Skin of body (tissue), 2 donors: Measurements from ENCODE around the gene RPS13. TPM values are rescaled to one million over a fixed set of nuclear protein-coding genes. Genes with fewer than 3 reads are reported as not detected.
A peak's percentile ranks its signal among the peaks of the same experiment; 100 is the strongest.
"Not testable (repeated sequence)": the region's sequence is repeated elsewhere in the genome, so short reads cannot be mapped to it uniquely, and the experiment has no call there.

Experiments used
- DNase-seq: peaks from one replicate; lab custom pipeline; 2025; lab: John Stamatoyannopoulos, UW
- total RNA-seq: library from RNA; depleted of rRNA; stranded (reverse); fragments of >200 nt; gene quantifications from one replicate; pipeline ENCODE4 v1.2.3, GENCODE V29; 2014

Gene RPS13
- 1,547 TPM for total RNA-seq

DNA sequence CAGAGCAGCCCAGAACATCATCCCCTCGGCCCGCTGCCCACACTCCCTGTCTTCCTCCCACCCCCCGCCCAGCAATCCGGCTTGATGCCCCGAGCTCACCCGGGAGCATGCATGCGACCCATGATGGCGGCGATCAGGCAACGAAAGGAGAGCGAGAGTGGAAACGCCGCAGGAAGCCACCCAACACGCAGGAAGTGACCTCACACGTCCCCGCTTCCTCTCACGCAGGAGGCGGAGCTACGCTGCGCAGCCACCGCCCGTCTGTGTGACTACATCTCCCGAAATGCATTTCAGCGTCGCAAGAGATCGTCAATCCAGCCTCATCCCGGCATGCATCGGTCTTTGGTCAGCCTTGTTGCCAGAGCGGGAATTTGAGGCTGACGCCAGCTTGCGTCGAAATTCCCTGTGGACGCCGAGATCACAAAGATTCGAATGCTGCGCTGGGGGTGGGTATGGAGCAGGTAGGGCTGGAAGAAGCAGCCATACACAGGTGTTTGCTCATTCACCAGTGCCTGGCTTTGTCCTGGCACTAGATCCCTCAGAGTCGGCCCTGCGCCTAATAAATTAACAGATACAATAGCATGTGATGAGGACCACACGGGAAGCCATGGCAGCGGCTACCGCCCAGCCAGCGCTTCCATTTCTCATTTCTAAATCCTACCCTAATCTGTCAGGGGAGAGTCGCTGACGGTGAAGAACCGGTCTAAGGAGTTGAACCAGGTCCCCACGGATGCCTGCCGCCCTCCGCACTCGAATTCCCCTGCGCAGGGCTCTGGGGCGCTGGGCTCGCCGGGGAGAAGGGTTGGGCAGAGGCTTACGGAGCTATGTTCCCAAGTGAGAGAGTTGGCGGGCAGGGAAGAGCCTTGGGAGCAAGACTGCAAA is at the start of gene RPS13:
TSS of gene RPS13 (minus strand) at position 148 of the 882 bp plus-strand sequence. CDS start at position 122, 26 bp downstream.
- DNase-seq = peak; percentile 99

DNA sequence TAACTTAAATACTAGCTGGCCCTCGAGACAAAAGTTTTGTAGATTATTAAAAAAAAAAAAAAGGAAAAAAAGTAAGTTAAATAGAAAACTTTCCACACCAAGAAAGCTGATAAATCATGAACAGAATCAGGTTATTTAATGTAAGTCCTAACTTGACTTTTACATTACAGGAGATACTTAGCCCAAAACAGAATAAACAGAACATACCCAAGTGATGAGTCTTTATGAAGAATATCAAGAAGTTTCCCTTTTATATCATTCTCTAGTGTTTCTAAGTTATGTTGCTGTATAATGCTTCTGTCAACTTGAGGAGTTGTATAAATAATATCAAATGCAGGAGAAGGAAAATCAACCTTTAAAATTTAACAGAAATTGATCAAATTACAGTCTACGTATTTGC is 44.5 kb upstream of the RPS13 start:
- no peak for DNase-seq

DNA sequence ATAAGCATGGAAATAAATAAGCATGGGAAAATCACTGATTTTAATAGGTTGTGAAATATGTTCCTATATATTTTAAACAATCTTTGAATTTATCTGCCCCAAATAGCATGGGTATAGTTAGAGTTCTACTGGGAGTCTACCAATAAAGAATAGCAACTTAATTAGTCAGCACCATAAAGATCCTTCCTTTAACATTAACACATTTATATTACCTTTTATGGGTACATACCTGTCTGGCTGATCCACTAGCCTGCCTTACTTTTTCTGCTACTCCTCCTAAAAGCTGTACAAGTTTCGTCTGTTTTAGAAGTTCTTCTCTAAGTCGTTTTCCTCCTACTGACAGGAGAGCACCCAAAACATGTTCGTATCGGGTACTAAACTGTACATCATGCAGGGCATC is 39.8 kb upstream of the RPS13 start:
- no peak for DNase-seq

DNA sequence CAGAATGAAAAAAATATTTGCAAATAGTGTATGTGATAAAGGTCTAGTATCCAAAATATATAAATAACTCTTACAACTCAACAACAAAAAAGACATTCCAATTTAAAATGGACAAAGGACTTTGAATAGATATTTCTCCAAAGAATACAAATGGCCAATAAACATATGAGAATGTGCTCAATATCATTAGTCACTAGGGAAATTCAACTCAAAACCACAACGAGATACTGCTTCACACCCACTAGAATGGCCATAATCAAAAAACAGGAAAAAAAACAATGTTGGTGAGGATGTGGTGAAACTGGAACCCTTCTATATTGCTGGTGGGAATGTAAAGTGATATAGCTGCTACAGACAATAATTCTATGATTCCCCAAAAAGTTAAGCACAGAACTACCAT is 38.6 kb upstream of the RPS13 start:
- DNase-seq = no peak

DNA sequence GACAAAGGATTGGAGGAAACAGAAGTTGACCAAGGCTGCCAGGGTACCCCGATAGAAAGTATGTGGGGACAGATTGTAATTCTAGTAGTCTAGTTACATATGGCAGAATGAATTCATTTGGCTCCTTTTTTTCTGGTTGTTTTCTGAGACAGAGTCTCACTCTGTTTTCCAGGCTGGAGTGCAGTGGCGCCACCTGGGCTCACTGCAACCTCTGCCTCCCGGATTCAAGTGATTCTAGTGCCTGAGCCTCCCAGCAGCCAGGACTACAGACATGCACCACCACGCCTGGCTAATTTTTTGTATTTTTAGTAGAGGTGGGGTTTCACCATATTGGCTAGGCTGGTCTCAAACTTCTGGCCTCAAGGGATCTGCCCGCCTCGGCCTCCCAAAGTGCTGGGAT is 30.3 kb upstream of the RPS13 start:
- not testable (repeated sequence) for DNase-seq

DNA sequence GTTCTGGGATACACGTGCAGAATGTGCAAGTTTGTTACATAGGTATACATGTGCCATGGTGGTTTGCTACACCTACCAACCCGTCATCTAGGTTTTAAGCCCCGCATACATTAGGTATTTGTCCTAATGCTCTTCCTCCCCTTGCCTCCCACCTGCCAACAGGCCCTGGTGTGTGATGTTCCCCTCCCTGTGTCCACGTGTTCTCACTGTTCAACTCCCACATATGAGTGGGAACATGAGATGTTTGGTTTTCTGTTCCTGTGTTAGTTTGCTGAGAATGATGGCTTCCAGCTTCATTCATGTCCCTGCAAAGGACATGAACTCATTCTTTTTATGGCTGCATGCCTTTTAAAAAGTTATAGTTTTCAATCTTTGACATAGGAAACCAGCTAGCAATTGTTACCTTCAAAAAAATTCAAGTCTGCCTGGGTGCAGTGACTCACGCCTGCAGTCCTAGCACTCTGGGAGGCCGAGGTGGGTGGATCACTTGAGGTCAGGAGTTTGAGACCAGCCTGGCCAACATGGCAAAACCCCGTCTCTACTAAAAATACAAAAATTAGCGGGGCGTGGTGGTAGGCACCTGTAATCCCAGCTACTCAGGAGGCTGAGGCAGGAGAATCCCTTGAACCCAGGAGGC is 28.1 kb upstream of the RPS13 start:
- not testable (repeated sequence) for DNase-seq

DNA sequence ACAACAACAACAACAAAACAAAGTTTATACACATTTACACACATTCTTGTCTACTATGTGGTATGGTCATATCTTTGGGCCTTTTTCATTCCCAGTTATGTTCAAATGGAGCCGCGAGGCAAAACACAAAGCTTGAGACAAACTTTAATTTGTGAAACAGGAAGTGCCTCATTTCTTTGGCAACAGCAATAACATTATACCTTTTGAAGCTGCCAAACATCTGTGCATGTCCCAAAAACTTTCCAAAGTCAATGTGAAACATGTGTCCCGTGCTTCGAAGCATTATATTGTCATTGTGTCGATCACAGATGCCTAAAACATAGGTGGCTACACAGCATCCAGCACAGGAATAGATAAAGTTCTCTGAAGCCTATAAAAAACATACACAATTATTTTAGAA is 25.0 kb upstream of the RPS13 start:
- peak; percentile 76 for DNase-seq

DNA sequence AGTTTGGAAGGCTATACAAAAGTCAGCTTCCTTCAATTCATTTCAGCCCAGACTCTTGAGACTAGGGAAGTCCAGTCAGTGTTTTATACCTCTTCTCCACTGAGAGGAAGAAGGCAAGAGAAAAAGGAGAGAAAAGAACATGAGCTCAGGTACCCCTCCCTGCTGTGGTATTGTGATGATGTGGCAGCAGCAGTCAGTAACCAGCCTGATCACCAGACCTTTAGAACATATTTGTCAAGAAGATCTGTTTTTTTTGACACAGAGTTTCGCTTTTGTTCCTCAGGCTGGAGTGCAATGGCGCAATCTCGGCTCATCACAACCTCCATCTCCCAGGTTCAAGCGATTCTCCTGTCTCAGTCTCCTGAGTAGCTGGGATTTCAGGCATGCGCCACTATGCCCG is 21.2 kb upstream of the RPS13 start:
- DNase-seq = no peak

DNA sequence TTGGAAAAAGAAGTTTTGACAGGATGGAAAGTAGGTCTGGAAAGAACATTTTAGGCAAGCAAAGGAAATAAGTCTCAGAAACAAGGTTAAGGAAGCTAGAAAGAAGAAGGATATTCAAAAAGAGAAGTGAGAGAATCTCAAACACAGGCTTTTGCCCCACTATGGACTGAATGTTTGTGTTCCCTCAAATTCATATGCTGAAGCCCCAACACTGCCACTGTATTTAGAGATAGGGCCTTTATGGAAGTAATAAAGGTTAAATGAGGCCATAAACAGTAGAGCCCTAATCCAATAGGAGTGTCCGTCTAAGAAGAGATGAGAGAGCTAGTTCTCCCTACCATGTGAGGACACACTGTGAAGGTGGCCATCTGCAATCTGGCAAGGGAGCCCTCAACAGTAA is 20.6 kb upstream of the RPS13 start:
- no peak for DNase-seq

DNA sequence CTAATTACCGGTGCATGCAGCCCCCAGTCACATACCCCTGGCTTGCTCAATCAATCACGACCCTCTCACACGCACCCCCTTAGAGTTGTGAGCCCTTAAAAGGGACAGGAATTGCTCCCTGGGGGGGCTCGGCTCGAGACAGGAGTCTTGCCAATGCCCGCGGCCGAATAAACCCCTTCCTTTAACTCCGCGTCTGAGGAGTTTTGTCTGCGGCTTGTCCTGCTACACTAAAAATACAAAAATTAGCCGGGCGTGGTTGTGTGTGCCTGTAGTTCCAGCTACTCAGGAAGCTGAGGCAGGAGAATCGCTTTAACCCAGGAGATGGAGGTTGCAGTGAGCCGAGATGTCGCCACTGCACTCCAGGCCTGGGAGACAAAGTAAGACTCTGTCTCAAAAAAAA is 8.5 kb upstream of the RPS13 start:
- not testable (repeated sequence) for DNase-seq

DNA sequence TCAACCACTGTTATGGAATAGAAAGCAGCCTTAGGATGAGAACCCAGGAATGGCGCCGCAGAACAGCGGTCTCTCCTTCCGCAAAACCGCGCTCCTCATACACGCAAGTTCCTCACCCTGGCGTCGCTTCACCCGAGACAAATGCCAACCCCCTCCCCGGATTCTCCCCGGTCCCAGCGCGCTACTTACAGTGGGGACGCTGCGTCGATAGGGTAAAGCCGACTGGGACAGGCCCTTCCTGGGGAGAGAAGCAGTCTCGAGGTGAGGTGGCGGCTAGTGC is 287 bp downstream of the RPS13 start:
- no peak for DNase-seq

DNA sequence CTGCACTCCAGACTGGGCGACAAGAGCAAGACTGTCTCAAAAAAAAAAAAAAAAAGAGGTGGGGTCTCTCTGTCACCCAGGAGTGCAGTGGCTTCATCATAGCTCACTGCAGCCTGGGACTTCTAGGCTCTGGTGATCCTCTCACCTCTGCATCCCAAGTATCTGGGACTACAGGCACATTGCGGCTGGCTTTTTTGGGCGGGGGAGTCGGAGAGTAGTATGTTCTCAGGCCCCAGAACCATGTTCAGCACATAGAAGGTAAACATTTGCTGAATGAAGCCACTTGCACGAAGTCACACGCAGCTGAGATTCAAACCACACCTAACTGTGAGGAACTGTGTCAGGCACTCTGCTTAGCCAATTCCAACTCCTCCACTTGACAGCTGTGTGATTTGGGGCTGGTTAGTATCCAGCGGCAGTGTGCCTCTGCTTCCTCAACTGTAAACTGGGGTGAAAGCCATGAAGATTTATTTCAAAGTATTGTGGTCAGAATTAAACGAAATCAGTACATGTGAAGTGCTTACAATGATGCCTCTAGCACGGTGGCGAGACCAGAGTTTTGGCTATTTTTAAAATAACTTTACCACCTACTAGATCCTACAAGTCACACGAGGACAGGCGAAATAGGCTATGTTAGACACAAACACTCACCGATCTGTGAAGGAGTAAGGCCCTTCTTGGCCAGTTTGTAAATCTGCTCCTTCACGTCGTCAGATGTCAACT is 789 bp downstream of the RPS13 start:
- no peak for DNase-seq

DNA sequence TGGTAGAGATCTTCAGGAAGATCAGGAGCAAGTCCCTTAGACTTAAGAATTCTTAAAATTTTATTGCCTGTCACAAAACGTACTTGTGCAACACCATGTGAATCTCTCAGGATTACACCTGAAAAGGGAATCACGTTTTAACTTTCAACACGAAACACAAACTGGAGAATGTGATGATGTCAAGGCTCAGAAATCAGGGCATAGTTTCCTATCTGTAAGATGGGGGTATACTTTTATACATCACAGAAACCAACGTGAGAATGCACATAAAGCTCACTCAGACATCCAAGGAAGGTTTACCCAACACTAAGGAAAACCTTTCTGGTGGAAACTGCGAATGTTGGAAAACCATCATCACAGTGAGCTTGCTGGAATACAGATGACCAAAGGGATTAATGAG is 2.0 kb downstream of the RPS13 start:
- no peak for DNase-seq

DNA sequence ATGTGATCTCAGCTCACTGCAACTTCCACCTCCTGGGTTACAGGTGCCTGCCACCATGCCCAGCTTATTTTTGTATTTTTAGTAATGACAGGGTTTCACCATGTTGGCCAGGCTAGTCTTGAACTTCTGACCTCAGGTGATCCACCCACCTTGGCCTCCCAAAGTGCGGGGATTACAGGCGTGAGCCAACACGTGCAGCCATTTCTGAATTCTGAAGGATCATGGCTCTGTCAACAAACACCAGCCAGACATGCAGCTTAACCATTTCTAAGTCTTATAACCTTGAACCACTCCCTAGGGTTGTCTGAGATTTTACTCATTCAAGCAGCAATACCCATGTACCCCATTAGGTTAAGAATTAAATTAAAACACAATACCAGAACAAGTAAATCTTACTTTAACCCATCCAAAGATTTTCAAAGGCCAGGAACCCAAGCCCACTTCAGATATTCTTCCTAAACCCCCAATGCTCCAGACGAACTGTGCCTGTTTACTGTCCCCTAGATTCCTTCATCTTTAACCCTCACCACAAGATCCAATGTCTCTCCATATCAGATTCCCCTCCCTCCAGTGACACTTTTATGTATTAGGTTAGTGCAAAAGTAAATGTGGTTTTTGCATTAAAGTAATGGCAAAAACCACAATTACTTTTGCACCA is 4.0 kb downstream of the RPS13 start:
- DNase-seq = no peak

DNA sequence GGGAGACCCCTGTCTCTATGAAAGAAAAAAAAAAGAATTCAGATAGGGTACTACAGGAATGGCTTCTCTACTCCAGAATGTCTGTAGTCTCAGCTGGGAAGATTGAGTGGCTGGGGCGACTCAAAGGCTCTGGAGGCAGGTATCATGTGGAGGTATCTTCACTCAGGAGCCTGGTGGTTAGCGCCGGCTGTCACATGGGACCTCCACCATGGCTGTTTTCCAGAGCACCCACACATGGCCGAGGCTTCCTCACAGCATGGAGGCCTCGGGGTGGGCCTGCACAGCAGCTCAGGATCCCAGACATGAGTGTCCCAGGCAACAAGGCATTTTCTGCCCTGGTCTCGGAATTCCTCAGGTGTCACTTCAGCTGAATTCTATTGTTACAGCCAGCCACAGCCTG is 10.1 kb downstream of the RPS13 start:
- no peak for DNase-seq

DNA sequence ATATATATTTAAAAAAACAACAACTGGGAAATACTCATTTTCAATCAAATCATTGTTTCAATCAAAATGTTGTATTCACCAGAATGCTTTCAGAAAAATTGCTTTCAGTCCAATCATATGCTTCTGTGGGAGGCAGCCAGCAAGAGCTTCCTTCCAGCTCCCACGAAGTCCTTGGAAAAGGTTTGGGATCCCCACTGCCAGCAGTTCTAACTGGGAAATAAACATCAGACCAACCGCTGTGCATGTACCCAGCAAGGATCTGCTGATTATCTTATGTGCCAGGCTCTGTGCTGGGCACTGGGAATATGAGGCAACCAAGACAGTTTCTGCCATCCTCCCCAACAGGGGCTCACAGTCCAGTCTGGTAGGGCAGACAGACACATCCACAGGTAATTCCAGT is 10.8 kb downstream of the RPS13 start:
- DNase-seq = no peak

DNA sequence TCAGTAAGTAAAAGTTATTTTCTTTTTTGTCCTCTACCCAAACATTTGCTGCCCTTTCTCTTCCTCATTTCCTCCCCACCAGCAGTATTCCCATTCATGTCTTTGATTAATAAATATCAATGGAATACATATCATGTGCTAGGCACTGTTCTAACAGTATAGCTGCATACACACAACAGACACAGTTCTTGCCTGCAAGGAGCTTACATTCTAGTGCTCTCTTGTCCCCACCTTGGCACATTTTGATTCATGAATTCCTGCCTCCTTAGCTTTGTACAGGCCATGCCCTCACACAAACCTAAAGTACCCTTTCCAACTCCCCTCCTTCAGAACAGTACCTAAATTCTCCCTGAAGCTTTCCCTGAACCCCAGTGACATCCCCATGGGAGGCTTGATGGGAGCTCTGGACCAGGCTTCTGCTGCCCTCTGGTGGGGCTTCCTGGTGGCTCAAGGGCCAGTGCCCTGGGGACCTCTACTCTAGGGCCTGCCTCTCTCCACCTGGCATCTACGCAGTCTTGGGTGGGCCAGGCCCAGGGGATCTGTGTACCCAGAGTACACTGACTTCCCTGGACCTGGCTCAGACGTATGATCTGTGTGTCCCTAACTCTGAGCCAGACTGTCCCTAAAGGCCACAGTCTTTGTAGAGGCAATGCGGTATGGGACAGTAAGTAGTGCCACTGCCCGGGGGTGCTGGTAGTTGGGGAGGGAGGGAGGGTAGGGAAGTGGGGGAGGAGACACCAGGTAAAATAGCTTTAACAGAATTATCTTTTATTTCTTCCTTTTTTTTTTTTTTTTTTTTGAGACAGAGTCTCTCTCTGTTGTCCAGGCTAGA is 14.1 kb downstream of the RPS13 start:
- no peak for DNase-seq

DNA sequence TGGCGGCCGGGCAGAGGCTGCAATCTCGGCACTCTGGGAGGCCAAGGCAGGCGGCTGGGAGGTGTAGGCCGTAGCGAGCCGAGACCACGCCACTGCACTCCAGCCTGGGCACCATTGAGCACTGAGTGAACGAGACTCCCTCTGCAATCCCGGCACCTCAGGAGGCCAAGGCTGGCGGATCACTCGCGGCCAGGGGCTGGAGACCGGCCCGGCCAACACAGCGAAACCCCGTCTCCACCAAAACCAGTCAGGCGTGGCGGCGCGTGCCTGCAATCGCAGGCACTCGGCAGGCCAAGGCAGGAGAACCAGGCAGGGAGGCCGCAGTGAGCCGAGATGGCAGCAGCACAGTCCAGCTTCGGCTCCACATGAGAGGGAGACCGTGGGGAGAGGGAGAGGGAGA is 26.3 kb downstream of the RPS13 start:
- DNase-seq = not testable (repeated sequence)

DNA sequence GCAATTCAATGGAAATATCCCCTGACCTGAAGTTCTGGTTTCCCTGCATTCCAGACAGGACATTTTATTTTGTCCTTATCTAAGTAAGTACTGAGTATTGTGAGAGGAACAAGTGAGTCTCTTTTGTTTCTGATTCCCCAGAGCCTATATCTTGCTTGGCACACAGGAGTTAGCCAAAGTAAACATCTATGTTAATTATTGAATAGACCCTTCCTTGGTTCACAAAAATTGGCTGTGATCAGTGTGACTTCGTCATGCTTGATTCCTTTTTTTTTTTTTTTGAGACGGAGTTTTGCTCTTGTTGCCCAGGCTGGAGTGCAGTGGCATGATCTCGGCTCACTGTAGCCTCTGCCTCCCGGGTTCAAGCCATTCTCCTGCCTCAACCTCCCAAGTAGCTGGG is 29.0 kb downstream of the RPS13 start:
- DNase-seq = not testable (repeated sequence)

DNA sequence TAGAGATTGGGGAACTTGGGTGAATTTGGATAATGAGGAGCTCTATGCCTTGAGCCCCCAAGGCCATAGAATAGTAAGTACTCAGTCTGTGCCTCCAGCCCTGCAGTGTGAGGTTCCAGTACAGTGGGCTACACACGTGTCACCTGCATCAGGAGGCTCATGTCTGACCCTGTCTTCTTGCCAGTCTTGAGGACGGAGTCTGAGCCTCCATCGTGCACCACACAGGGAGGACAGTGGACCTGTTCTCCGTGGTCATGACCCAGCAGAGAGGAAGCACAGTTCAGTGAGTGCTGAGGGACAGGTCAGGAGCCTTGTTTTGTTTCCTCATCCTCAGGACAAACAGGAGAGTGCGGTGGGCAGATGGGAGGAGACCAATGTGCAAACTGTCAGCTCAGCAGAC is 30.8 kb downstream of the RPS13 start:
- no peak for DNase-seq
